HG03442 (cell line): ENCODE results near the gene CHN2.

ENCODE experiments used
- ATAC-seq: cut with Tn5 transposase; IDR thresholded peaks from one replicate; pipeline ENCODE4 v1.9.1; 2021; ENCODE audit warnings: mild to moderate bottlenecking, moderate library complexity; ENCODE audit not compliant: unreplicated experiment

Gene CHN2

GRCh38 chr7:29483219-29484104, 288.9 kb downstream of the CHN2 start:
- no peak for ATAC-seq

DNA sequence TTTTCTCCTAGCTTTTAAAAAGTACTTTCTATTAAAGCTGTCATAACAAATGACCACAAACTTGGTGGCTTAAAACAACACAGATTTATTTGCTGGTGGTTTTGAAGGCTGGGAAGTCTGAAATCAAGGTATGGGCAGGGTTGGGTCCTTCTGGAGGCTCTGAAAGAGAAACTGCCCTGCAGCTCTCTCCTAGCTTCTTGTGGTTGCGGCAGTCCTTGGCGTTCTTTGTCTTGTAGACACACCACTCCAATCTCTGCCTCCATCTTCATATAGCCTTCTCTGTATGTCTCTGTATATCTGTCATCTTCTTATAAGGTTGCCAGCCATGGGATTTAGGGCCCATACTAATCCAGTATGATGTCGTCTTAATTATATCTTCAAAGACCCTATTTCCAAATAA, 289.7 kb downstream of the CHN2 start:
- ATAC-seq, result no peak

GRCh38 chr7:29485339-29486190, 291.0 kb downstream of the CHN2 start:
- no peak for ATAC-seq

GRCh38 chr7:29486191-29486700, 291.7 kb downstream of the CHN2 start:
- no peak for ATAC-seq

- ATAC-seq, result no peak
These were observed 292.8 kb downstream of the CHN2 start for GRCh38 chr7:29487424-29487823.

- no peak for ATAC-seq
These were observed 293.8 kb downstream of the CHN2 start for GRCh38 chr7:29488203-29488970.

- no peak for ATAC-seq
These were observed 294.4 kb downstream of the CHN2 start for GRCh38 chr7:29488977-29489376.

GRCh38 chr7:29490094-29490607, 295.6 kb downstream of the CHN2 start:
- ATAC-seq, result no peak

GRCh38 chr7:29494350-29494749, 299.8 kb downstream of the CHN2 start:
- no peak for ATAC-seq

DNA sequence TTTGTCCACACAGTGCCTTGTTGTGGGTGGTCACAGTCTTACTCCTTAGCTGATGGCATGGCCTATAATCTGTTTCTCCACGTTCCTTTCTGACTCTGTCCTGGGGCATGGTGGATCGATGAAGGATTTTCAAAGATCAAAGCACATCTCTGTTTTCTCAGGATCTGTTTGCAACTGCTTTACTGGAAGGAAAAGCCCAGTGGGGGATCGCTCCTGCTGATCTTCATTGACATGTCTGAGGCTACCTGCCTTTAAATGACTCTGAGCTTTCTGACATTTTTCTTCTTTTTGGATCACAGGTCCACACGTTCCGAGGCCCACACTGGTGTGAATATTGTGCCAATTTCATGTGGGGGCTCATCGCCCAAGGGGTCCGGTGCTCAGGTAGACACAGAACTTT, 301.1 kb downstream of the CHN2 start:
- no peak for ATAC-seq

DNA sequence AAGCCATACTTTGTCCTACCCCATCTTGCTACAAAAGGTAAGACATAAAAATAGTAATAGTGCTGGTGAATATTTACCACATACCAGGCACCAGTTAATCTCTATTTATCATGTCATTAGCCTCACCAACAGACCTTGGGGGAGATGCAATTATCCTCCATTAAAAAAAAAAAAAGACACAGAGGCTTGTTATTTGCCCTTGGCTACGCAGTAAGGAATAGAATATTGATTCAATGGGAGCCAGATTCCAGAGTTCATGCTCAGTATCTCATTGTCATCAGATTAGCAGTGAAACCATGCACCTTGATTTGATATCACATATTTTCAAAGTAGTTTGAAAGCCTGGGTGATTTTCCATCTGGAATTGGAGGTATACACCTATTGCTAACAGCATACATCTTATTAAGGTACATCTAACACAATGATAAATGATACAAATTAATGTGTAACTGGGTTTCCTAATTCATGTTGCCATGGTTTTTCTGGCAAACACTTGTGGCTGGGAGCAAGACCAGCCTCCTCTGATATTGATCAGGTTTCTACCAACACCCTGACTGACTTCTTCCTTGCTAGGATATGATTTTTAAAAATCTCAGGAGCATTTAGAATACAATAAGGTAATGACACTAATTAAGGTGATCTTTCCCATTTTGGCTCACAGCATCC, 301.9 kb downstream of the CHN2 start:
- no peak for ATAC-seq

GRCh38 chr7:29499932-29500331, 305.4 kb downstream of the CHN2 start:
- ATAC-seq, result no peak

DNA sequence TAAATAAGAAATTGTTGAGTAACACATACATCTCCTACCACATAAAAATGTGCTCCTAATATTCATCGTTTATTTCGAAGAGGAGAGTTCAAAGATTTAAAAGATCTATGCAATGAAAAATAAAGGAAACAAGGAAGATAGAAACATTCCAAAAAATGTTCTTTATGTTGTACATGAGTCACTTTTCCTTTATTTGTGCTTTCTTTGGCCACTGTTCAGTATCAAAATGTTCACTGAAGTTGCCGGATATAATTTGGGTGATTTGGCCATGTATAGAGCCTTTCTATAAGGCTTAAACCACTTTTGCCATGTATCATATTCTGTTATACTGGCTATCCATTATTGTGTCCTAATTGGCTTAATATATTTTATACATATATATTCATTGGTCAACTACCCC, 306.1 kb downstream of the CHN2 start:
- no peak for ATAC-seq

GRCh38 chr7:29502133-29502532, 307.6 kb downstream of the CHN2 start:
- no peak for ATAC-seq

DNA sequence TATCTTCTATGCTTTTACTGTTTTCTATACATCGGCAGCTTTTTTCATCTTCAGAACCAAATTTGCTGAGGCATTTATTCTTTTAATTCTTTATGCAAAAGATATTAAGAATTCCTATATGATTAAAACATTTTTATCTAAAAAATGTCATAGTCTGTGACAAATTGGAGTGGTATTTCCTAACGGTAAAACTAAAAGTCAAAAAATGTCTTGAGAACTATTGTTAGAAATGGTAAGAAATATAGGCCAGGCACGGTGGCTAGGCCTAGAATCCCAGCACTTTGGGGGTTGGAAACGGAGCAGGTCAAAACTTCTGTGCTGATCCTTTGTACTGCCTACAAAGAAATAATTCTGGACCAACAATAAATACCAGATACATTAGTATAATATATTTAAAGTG, 311.4 kb downstream of the CHN2 start:
- no peak for ATAC-seq

DNA sequence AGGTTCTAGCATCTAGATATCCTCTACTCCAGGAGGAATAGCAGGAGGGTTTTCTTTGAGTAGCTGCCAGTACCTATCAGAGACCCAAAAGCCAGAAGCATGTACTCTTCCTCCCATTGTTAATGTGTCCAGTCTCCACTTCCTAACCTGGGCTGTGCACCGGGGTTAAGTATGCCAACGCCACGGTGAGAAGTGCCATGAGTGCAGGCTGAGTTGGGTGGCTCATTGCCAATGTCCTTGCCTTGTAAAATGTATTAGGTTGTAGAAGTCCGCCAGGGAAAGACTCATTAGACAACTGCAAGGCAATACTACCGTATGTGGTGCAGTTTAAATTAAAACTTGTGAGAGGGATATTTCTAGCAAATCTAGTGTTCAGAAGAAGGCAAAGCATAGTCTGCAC, 314.0 kb downstream of the CHN2 start:
- ATAC-seq, result no peak

GRCh38 chr7:29510028-29510427, 315.5 kb downstream of the CHN2 start:
- no peak for ATAC-seq

DNA sequence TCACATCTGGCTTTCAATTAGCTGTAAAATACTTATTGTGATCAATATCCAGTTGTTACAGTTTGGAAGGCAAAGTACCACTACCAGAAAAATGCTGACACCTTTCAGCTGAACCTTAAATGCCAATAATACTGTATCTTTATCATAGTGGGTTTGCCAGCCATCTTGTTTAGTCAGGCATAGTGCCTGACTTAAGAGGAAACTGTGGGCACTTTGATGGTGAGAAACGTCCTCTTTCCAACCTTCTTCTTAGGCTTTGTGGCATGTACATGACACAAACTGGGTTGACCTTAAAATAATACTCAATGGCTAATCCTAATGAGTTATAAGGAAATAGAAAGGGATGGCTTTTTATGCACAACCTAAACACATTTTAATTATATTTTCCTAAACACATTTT, 316.8 kb downstream of the CHN2 start:
- no peak for ATAC-seq

DNA sequence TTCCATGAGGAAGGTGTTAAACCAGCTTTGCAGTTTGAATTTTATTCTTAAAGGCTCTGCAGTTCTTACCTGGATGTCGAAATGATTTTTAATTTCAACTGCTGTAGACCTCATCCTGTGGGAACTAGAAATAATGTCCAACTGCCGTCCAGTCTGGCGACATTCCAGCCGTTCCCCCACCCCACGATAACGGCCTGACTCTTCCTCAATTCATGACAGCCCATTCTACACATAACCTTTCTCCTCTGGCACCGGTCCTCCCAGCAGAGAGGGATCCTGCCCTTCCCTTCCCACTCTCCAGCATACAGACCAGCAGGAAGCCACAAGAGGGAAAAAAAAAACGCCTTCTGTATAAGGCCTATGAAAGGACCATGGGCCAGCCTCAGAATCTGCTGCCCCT, 317.3 kb downstream of the CHN2 start:
- no peak for ATAC-seq

GRCh38 chr7:29516491-29516890, 321.9 kb downstream of the CHN2 start:
- no peak for ATAC-seq
